Measurements from ENCODE around the gene MBD4.

The MBD4 gene

GRCh38 chr3:129383292-129383860 is 56.4 kb downstream of the MBD4 start:
- DNase-seq (ENCODE audit: low read depth in 2 of 2) = peak in 1 of 2 experiments; percentile 9

GRCh38 chr3:129382366-129382765 is 57.4 kb downstream of the MBD4 start:
- no peak for DNase-seq (ENCODE audit: low read depth in 2 of 2)
